ENCODE measurements around the gene KRTCAP2.

KRTCAP2 gene

GRCh38 chr1:155185783-155186066 lies 12.6 kb upstream of the KRTCAP2 start:
- H3K27me3 ChIP-seq (ENCODE audit: control insufficient read depth, insufficient read depth, low read length) = no peaks in the 10 kb centered on the region
- no peak overlapping the region for H3K4me3 ChIP-seq (ENCODE audit: low read length)
- no peaks in the 10 kb centered on the region for H3K4me1 ChIP-seq (ENCODE audit: control insufficient read depth, insufficient read depth, low read length)
- no peak overlapping the region for H3K27ac ChIP-seq (ENCODE audit: low read depth, low read length)
- H3K9ac ChIP-seq (ENCODE audit: low read length) = no peak overlapping the region
- no peaks in the 10 kb centered on the region for H3K36me3 ChIP-seq (ENCODE audit: control insufficient read depth, insufficient read depth, low read length)

- H3K27me3 ChIP-seq (ENCODE audit: control insufficient read depth, insufficient read depth, low read length) = no peaks in the 10 kb centered on the region
- H3K4me3 ChIP-seq (ENCODE audit: low read length) = no peak overlapping the region
- H3K4me1 ChIP-seq (ENCODE audit: control insufficient read depth, insufficient read depth, low read length) = no peaks in the 10 kb centered on the region
- no peak overlapping the region for H3K27ac ChIP-seq (ENCODE audit: low read depth, low read length)
- no peak overlapping the region for H3K9ac ChIP-seq (ENCODE audit: low read length)
- H3K36me3 ChIP-seq (ENCODE audit: control insufficient read depth, insufficient read depth, low read length) = no peaks in the 10 kb centered on the region
Observed at GRCh38 chr1:155184835-155185782, 12.0 kb upstream of the KRTCAP2 start.

GRCh38 chr1:155184351-155184811 lies 11.3 kb upstream of the KRTCAP2 start:
- H3K27ac ChIP-seq (ENCODE audit: low read depth, low read length) = no peak overlapping the region
- H3K4me3 ChIP-seq (ENCODE audit: low read length) = no peak overlapping the region
- H3K4me1 ChIP-seq (ENCODE audit: control insufficient read depth, insufficient read depth, low read length) = no peaks in the 10 kb centered on the region
- H3K36me3 ChIP-seq (ENCODE audit: control insufficient read depth, insufficient read depth, low read length) = no peaks in the 10 kb centered on the region
- H3K9ac ChIP-seq (ENCODE audit: low read length) = no peak overlapping the region
- H3K27me3 ChIP-seq (ENCODE audit: control insufficient read depth, insufficient read depth, low read length) = no peaks in the 10 kb centered on the region

GRCh38 chr1:155183775-155184221 lies 10.7 kb upstream of the KRTCAP2 start:
- Histone ChIP-seq H3K4me3 (ENCODE audit: low read length) (no peak overlapping the region), H3K36me3 (ENCODE audit: control insufficient read depth, insufficient read depth, low read length) (no peaks in the 10 kb centered on the region), H3K27ac (ENCODE audit: low read depth, low read length) (no peak overlapping the region), H3K9ac (ENCODE audit: low read length) (no peak overlapping the region), H3K4me1 (ENCODE audit: control insufficient read depth, insufficient read depth, low read length) (no peaks in the 10 kb centered on the region), H3K27me3 (ENCODE audit: control insufficient read depth, insufficient read depth, low read length) (no peaks in the 10 kb centered on the region)

GRCh38 chr1:155182052-155182550 lies 9.0 kb upstream of the KRTCAP2 start:
- no peaks in the 10 kb centered on the region for H3K36me3 ChIP-seq (ENCODE audit: control insufficient read depth, insufficient read depth, low read length)
- no peak overlapping the region for H3K9ac ChIP-seq (ENCODE audit: low read length)
- H3K27ac ChIP-seq (ENCODE audit: low read depth, low read length) = no peak overlapping the region
- H3K4me3 ChIP-seq (ENCODE audit: low read length) = no peak overlapping the region
- no peaks in the 10 kb centered on the region for H3K4me1 ChIP-seq (ENCODE audit: control insufficient read depth, insufficient read depth, low read length)
- no peaks in the 10 kb centered on the region for H3K27me3 ChIP-seq (ENCODE audit: control insufficient read depth, insufficient read depth, low read length)

GRCh38 chr1:155181371-155182051 lies 8.4 kb upstream of the KRTCAP2 start:
- Histone ChIP-seq H3K27me3 (ENCODE audit: control insufficient read depth, insufficient read depth, low read length) (no peaks in the 10 kb centered on the region), H3K27ac (ENCODE audit: low read depth, low read length) (no peak overlapping the region), H3K4me1 (ENCODE audit: control insufficient read depth, insufficient read depth, low read length) (peaks cover 4% of the 10 kb centered on the region), H3K9ac (ENCODE audit: low read length) (no peak overlapping the region), H3K36me3 (ENCODE audit: control insufficient read depth, insufficient read depth, low read length) (no peaks in the 10 kb centered on the region), H3K4me3 (ENCODE audit: low read length) (no peak overlapping the region)

- no peaks in the 10 kb centered on the region for H3K36me3 ChIP-seq (ENCODE audit: control insufficient read depth, insufficient read depth, low read length)
- H3K4me1 ChIP-seq (ENCODE audit: control insufficient read depth, insufficient read depth, low read length) = peaks cover 4% of the 10 kb centered on the region
- no peak overlapping the region for H3K27ac ChIP-seq (ENCODE audit: low read depth, low read length)
- no peak overlapping the region for H3K9ac ChIP-seq (ENCODE audit: low read length)
- H3K27me3 ChIP-seq (ENCODE audit: control insufficient read depth, insufficient read depth, low read length) = no peaks in the 10 kb centered on the region
- H3K4me3 ChIP-seq (ENCODE audit: low read length) = no peak overlapping the region
Observed at GRCh38 chr1:155179112-155180031, 6.3 kb upstream of the KRTCAP2 start.

- H3K4me1 ChIP-seq (ENCODE audit: control insufficient read depth, insufficient read depth, low read length) = peaks cover 4% of the 10 kb centered on the region
- H3K27ac ChIP-seq (ENCODE audit: low read depth, low read length) = no peak overlapping the region
- H3K4me3 ChIP-seq (ENCODE audit: low read length) = no peak overlapping the region
- H3K9ac ChIP-seq (ENCODE audit: low read length) = no peak overlapping the region
- H3K27me3 ChIP-seq (ENCODE audit: control insufficient read depth, insufficient read depth, low read length) = peaks cover 5% of the 10 kb centered on the region
- no peaks in the 10 kb centered on the region for H3K36me3 ChIP-seq (ENCODE audit: control insufficient read depth, insufficient read depth, low read length)
Observed at GRCh38 chr1:155178441-155179111, 5.5 kb upstream of the KRTCAP2 start.

- H3K4me1 ChIP-seq (ENCODE audit: control insufficient read depth, insufficient read depth, low read length) = peaks cover 4% of the 10 kb centered on the region
- peaks cover 5% of the 10 kb centered on the region for H3K27me3 ChIP-seq (ENCODE audit: control insufficient read depth, insufficient read depth, low read length)
- H3K27ac ChIP-seq (ENCODE audit: low read depth, low read length) = no peak overlapping the region
- no peaks in the 10 kb centered on the region for H3K36me3 ChIP-seq (ENCODE audit: control insufficient read depth, insufficient read depth, low read length)
- no peak overlapping the region for H3K4me3 ChIP-seq (ENCODE audit: low read length)
- H3K9ac ChIP-seq (ENCODE audit: low read length) = no peak overlapping the region
Observed at GRCh38 chr1:155177918-155178281, 4.8 kb upstream of the KRTCAP2 start.

- peaks cover 7% of the 10 kb centered on the region for H3K4me1 ChIP-seq (ENCODE audit: control insufficient read depth, insufficient read depth, low read length)
- no peak overlapping the region for H3K4me3 ChIP-seq (ENCODE audit: low read length)
- no peaks in the 10 kb centered on the region for H3K36me3 ChIP-seq (ENCODE audit: control insufficient read depth, insufficient read depth, low read length)
- no peak overlapping the region for H3K9ac ChIP-seq (ENCODE audit: low read length)
- H3K27ac ChIP-seq (ENCODE audit: low read depth, low read length) = no peak overlapping the region
- H3K27me3 ChIP-seq (ENCODE audit: control insufficient read depth, insufficient read depth, low read length) = peaks cover 5% of the 10 kb centered on the region
Observed at GRCh38 chr1:155177192-155177917, 4.3 kb upstream of the KRTCAP2 start.

GRCh38 chr1:155176544-155177071 lies 3.5 kb upstream of the KRTCAP2 start:
- no peaks in the 10 kb centered on the region for H3K36me3 ChIP-seq (ENCODE audit: control insufficient read depth, insufficient read depth, low read length)
- no peak overlapping the region for H3K27ac ChIP-seq (ENCODE audit: low read depth, low read length)
- H3K4me1 ChIP-seq (ENCODE audit: control insufficient read depth, insufficient read depth, low read length) = peaks cover 11% of the 10 kb centered on the region
- H3K9ac ChIP-seq (ENCODE audit: low read length) = no peak overlapping the region
- no peak overlapping the region for H3K4me3 ChIP-seq (ENCODE audit: low read length)
- peaks cover 5% of the 10 kb centered on the region for H3K27me3 ChIP-seq (ENCODE audit: control insufficient read depth, insufficient read depth, low read length)
